Measurements from ENCODE around the gene EXOC3L1. TPM values are rescaled to one million over a fixed set of nuclear protein-coding genes. Genes with fewer than 3 reads are reported as not detected.

Gene EXOC3L1
- total RNA-seq, 1 donor from 2014 or later, result 0.40 TPM

DNA sequence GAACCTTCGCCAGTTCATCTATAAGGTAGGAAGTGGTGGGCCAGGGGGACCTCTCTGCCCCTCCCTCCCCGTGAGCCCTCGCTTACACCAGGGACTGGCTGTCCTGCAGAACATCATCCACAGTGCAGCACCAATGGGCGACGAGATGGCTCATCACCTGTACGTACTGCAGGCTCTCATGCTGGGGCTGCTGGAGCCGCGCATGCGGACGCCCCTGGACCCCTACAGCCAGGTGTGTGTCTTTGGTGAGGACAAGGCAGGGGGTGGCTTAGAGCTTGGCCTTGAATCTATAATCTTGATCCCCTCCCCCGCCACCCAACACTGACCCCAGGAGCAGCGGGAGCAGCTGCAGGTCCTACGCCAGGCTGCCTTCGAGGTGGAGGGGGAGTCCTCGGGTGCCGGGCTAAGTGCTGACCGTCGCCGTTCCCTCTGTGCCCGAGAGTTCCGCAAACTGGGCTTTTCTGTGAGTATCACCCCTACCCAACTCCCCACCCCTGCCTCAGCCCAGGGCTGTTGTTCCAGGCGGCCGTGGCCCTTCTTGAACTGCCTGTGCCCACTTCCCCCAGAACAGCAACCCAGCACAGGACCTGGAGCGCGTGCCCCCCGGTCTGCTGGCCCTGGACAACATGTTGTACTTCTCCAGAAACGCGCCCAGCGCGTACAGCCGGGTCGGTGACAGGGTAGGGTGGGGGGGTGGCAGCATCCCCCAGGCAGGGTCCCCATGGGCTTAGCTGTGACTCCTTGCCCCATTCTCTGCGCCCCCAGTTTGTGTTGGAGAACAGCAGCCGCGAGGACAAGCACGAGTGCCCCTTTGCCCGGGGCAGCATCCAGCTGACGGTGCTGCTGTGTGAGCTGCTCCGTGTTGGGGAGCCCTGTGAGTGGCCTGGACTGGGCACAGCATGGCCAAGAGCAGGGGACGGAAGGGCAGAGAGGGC, 11.7 kb upstream of the EXOC3L1 start:
- Mint-ChIP-seq H3K27me3 (ENCODE audit: low read depth) (peaks cover 5% of the 10 kb centered on the region), H3K4me3 (no peak overlapping the region), H3K9me3 (no peaks in the 10 kb centered on the region), H3K36me3 (peaks cover 3% of the 10 kb centered on the region), H3K27ac (no peak overlapping the region), H3K4me1 (peaks cover 6% of the 10 kb centered on the region)
- TF ChIP-seq, protein P1, sequence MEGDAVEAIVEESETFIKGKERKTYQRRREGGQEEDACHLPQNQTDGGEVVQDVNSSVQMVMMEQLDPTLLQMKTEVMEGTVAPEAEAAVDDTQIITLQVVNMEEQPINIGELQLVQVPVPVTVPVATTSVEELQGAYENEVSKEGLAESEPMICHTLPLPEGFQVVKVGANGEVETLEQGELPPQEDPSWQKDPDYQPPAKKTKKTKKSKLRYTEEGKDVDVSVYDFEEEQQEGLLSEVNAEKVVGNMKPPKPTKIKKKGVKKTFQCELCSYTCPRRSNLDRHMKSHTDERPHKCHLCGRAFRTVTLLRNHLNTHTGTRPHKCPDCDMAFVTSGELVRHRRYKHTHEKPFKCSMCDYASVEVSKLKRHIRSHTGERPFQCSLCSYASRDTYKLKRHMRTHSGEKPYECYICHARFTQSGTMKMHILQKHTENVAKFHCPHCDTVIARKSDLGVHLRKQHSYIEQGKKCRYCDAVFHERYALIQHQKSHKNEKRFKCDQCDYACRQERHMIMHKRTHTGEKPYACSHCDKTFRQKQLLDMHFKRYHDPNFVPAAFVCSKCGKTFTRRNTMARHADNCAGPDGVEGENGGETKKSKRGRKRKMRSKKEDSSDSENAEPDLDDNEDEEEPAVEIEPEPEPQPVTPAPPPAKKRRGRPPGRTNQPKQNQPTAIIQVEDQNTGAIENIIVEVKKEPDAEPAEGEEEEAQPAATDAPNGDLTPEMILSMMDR (IDR thresholded peaks at IDR 0.05; ENCODE audit: unreplicated experiment), result no peak
- DNase-seq (ENCODE audit: low spot score in 2 of 2, unreplicated experiment in 2 of 2), result no peak

DNA sequence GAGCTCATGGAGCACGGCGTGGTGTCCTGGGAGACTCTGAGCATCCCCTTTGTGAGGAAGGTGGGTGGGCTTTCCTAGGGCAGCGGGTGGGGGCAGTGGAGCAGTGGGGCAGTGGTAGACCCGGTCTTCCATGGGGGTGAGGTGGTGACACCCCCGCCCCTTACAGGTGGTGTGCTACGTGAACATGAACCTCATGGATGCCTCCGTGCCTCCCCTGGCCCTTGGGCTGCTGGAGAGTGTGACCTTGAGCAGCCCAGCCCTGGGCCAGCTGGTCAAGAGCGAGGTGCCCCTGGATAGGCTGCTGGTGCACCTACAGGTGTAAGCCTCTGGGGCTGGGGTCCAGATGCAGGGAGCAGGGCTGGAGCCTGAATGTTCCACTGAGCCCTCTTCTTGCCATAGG, 10.6 kb upstream of the EXOC3L1 start:
- Mint-ChIP-seq H3K27ac (no peak overlapping the region), H3K9me3 (no peaks in the 10 kb centered on the region), H3K4me3 (peak overlapping the region; percentile 69), H3K4me1 (peaks cover 6% of the 10 kb centered on the region), H3K27me3 (ENCODE audit: low read depth) (peaks cover 5% of the 10 kb centered on the region), H3K36me3 (peaks cover 14% of the 10 kb centered on the region)
- TF ChIP-seq, protein P1 (IDR thresholded peaks at IDR 0.05; ENCODE audit: unreplicated experiment), result no peak
- no peak for DNase-seq (ENCODE audit: low spot score in 2 of 2, unreplicated experiment in 2 of 2)

DNA sequence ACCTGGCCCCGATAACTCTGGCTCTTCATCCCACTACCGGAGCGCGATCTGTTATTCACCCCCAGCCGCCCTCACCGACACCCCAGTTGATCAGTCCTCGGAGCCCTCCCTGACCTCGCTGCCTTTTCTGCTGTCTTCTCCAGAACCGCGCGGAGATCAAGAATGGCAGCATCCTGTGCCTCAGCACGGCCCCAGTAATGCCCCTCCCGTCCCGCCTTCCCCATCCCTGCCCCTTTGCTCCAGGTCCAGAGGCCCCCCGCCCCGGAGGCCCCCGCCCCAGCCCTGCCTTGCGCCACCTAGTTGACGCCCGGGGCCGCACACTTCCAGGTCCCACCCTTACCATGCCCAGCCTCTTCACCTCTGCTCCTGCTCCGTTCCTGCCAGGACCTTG, 9.9 kb upstream of the EXOC3L1 start:
- TF ChIP-seq, protein P1 (IDR thresholded peaks at IDR 0.05; ENCODE audit: unreplicated experiment), result peak; percentile 22
- H3K36me3 Mint-ChIP-seq, result peaks cover 14% of the 10 kb centered on the region
- peaks cover 6% of the 10 kb centered on the region for H3K4me1 Mint-ChIP-seq
- H3K27me3 Mint-ChIP-seq (ENCODE audit: low read depth), result peaks cover 5% of the 10 kb centered on the region
- H3K9me3 Mint-ChIP-seq, result no peaks in the 10 kb centered on the region
- no peak for DNase-seq (ENCODE audit: low spot score in 2 of 2, unreplicated experiment in 2 of 2)
- H3K27ac Mint-ChIP-seq, result no peak overlapping the region
- H3K4me3 Mint-ChIP-seq, result peak overlapping the region; percentile 69

DNA sequence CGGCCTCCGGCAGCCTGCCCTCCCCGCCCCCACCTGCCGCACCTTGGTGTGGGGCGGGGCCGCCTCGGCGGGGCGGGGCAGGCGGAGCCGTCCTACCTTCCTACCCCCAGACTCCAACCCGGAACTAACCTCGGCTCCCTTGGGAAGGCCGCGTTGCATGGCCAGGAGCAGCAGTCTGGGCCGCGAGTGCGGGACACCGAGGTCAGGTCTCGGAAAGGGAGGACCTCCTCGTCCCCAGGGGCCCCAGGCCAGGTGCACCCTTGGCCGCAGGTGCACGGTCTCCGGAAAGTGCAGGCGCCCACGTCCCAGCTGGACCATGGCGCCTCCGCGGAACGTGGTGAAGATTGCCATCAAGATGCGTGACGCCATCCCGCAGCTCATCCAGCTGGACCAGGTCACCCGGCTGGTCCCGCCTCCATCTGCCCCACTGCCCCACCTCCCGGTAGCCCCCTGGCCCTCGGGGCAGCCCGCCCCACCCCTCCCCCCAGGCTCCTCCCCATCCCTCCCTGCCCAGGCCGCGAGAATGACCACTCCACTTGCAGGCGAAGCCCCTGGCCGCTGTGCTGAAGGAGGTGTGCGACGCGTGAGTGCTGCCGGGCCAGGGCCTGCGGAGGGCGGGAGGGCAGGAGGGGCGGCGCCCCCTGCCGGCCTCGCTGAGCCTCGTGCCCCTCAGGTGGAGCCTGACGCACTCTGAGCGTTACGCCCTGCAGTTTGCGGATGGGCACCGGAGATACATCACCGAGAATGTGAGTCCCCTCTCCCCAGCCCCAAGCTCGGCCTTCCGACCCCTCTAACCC, 9.3 kb upstream of the EXOC3L1 start, which contains the start of gene ELMO3:
TSS of gene ELMO3 (plus strand) at position 121 of the 797 bp plus-strand sequence. CDS start at position 317, 196 bp downstream.
- Mint-ChIP-seq H3K4me3 (peak within 1 kb of the TSS; percentile 69), H3K36me3 (peaks cover 14% of the 10 kb centered on the region), H3K27ac (no peak within 1 kb of the TSS), H3K27me3 (ENCODE audit: low read depth) (peaks cover 5% of the 10 kb centered on the region), H3K9me3 (no peaks in the 10 kb centered on the region), H3K4me1 (peaks cover 6% of the 10 kb centered on the region)
- TF ChIP-seq, protein P1 (IDR thresholded peaks at IDR 0.05; ENCODE audit: unreplicated experiment), result peak; percentile 60
- DNase-seq (ENCODE audit: low spot score in 2 of 2, unreplicated experiment in 2 of 2), result peak in 1 of 2 experiments; percentile 47

DNA sequence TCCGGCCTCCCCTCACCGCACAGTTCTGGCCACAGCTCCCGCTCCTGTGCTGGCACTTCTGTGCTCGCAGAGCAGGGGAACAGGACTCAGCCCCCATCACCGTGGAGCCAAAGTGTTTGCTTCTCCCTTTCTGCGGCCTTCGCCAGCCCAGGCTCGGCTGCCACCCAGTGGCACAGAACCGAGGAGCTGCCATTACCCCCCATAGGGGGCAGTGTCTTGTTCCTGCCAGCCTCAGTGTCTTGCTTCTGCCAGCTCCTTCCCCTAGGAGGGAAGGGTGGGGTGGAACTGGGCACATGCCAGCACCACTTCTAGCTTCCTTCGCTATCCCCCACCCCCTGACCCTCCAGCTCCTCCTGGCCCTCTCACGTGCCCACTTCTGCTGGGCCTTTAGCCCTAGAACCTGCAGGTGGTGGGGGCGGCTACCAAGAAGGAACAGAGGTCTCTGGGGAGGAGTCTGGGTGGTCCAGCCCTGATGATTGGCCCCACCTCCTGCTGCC, 8.3 kb upstream of the EXOC3L1 start:
- peaks cover 16% of the 10 kb centered on the region for H3K36me3 Mint-ChIP-seq
- TF ChIP-seq, protein P1 (IDR thresholded peaks at IDR 0.05; ENCODE audit: unreplicated experiment), result peak; percentile 19
- H3K27ac Mint-ChIP-seq, result no peak overlapping the region
- H3K4me1 Mint-ChIP-seq, result peaks cover 14% of the 10 kb centered on the region
- H3K27me3 Mint-ChIP-seq (ENCODE audit: low read depth), result peaks cover 5% of the 10 kb centered on the region
- DNase-seq (ENCODE audit: low spot score in 2 of 2, unreplicated experiment in 2 of 2), result no peak
- no peak overlapping the region for H3K4me3 Mint-ChIP-seq
- H3K9me3 Mint-ChIP-seq, result no peaks in the 10 kb centered on the region
